K562 (cell line): Measurements from ENCODE around the gene PILRA. TPM values are rescaled to one million over a fixed set of nuclear protein-coding genes. Genes with fewer than 3 reads are reported as not detected.

Source experiments
- CHD1 ChIP-seq: fragments of 200-600 bp; sonication (generic); IDR thresholded peaks from one replicate; pipeline ENCODE4 v1.6.1; 2012; ENCODE audit warnings: mild to moderate bottlenecking, moderate library complexity, low read length, inconsistent platforms
- E2F6 ChIP-seq, 2 experiments: IDR thresholded peaks; 2 replicates each; pipeline ENCODE4 v1.6.1; 2011; ENCODE audit warnings: borderline replicate concordance in 1 of 2, control low read depth in 1 of 2, low read depth in 1 of 2, low read length in 1 of 2, mild to moderate bottlenecking in 1 of 2, mixed read lengths in 1 of 2, moderate library complexity in 1 of 2; ENCODE audit not compliant: insufficient read depth in 1 of 2, insufficient read length in 1 of 2, poor library complexity in 1 of 2, severe bottlenecking in 1 of 2; ENCODE audit errors: extremely low read depth in 1 of 2
- FOXA3 ChIP-seq, 2 experiments: fragments of 450-650 bp in 1 of 2; sonication (generic) in 1 of 2; formaldehyde crosslinking; IDR thresholded peaks in 1 of 2; conservative IDR thresholded peaks in 1 of 2; 2 replicates each; pipeline versions ENCODE4 v1.4.0 to v1.8.0; 2020 to 2022; ENCODE audit warnings: mild to moderate bottlenecking in 2 of 2, missing genetic modification reagents in 1 of 2
- FUS ChIP-seq: fragments of 200-400 bp; formaldehyde crosslinking; optimal IDR thresholded peaks from 2 replicates; pipeline ENCODE3; 2017; ENCODE audit warnings: low read depth, low read length
- HDAC8 ChIP-seq: fragments of 450-650 bp; IDR thresholded peaks from 2 replicates; pipeline ENCODE4 v1.6.1; 2016; ENCODE audit warnings: mild to moderate bottlenecking, missing genetic modification characterization, moderate library complexity, missing compliant biosample characterization
- HNRNPL ChIP-seq: fragments of 200-400 bp; formaldehyde crosslinking; IDR thresholded peaks from 2 replicates; pipeline ENCODE4 v1.6.1; 2017; ENCODE audit warnings: low read depth, mild to moderate bottlenecking, low read length
- MTA3 ChIP-seq: fragments of 450-650 bp; formaldehyde crosslinking; IDR thresholded peaks from 2 replicates; pipeline ENCODE4 v1.6.1; 2017; ENCODE audit warnings: mild to moderate bottlenecking, borderline replicate concordance
- MYC ChIP-seq, 2 experiments: fragments of 250-450 bp in 1 of 2; sonication (Bioruptor Pico) in 1 of 2; IDR thresholded peaks; 2 replicates each; pipeline versions ENCODE4 v1.5.1 to v1.6.1; 2012 to 2021; ENCODE audit warnings: low read depth in 2 of 2, borderline replicate concordance in 1 of 2, improper control_type of control experiment in 1 of 2, low read length in 1 of 2, mild to moderate bottlenecking in 1 of 2, moderate library complexity in 1 of 2
- NCOR1 ChIP-seq: fragments of 450-650 bp; IDR thresholded peaks from 2 replicates; pipeline ENCODE4 v1.6.1; 2016; ENCODE audit warnings: mild to moderate bottlenecking, moderate library complexity
- NELFE ChIP-seq: IDR thresholded peaks from 2 replicates; pipeline ENCODE4 v1.6.1; 2011; ENCODE audit warnings: mild to moderate bottlenecking; ENCODE audit not compliant: insufficient read depth, insufficient read length
- NEUROD1 ChIP-seq: fragments of 150-350 bp; IDR thresholded peaks from 2 replicates; pipeline ENCODE4 v1.6.1; 2014; ENCODE audit warnings: borderline replicate concordance, low read length, low read depth; ENCODE audit not compliant: partially characterized antibody
- PCBP1 ChIP-seq: fragments of 200-400 bp; formaldehyde crosslinking; IDR thresholded peaks from 2 replicates; pipeline ENCODE4 v1.6.1; 2018; ENCODE audit warnings: mild to moderate bottlenecking, low read depth, low read length; ENCODE audit not compliant: poor library complexity, severe bottlenecking
- RCOR1 ChIP-seq, 2 experiments: IDR thresholded peaks; 2 replicates each; pipeline ENCODE4 v1.6.1; 2012; ENCODE audit warnings: low read depth in 2 of 2, low read length in 2 of 2, borderline replicate concordance in 1 of 2, improper control_type of control experiment in 1 of 2
- SMAD1 ChIP-seq: fragments of 150-350 bp; IDR thresholded peaks from 2 replicates; pipeline ENCODE4 v1.6.1; 2014; ENCODE audit warnings: low read length, low read depth; ENCODE audit not compliant: partially characterized antibody
- USF1 ChIP-seq: sonication (generic); formaldehyde crosslinking; IDR thresholded peaks from 2 replicates; pipeline ENCODE4 v1.9.0; 2022; ENCODE audit warnings: mild to moderate bottlenecking, missing genetic modification reagents
- ZFX ChIP-seq: sonication (generic); formaldehyde crosslinking; IDR thresholded peaks from 2 replicates; pipeline ENCODE4 v1.8.0; 2022; ENCODE audit warnings: mild to moderate bottlenecking, missing genetic modification reagents, moderate library complexity
- ZNF212 ChIP-seq: fragments of 450-650 bp; formaldehyde crosslinking; IDR thresholded peaks from 2 replicates; pipeline ENCODE4 v1.4.0; 2020; ENCODE audit warnings: mild to moderate bottlenecking
- ZNF609 ChIP-seq: sonication (generic); formaldehyde crosslinking; IDR thresholded peaks from 2 replicates; pipeline ENCODE4 v1.8.1; 2023; ENCODE audit warnings: missing genetic modification reagents, mild to moderate bottlenecking, borderline replicate concordance
- polyA plus RNA-seq, 8 experiments: library from polyadenylated mRNA; depleted of rRNA in 4 of 8; stranded (reverse) in 5 of 8; unstranded in 3 of 8; fragments of >200 nt; fragmentation: Nextera tagmentation in 2 of 8; fragmentation: Illumina TruSeq in 1 of 8; extraction: Ambion mirVana in 2 of 8; extraction: Trizol in 1 of 8; gene quantifications; 2 replicates each; pipeline versions ENCODE4 v1.2.1 to v1.2.3, GENCODE V29; 2011 to 2014; ENCODE audit warnings: inconsistent platforms in 1 of 8, missing spikeins in 1 of 8
- total RNA-seq, 7 experiments: library from RNA; depleted of rRNA in 6 of 7; stranded (reverse); fragments of >200 nt in 6 of 7; fragmentation: Illumina TruSeq in 2 of 7; extraction: Trizol in 2 of 7; gene quantifications; 2 replicates each; pipeline versions ENCODE4 v1.2.1 to v1.2.3, GENCODE V29; 2011 to 2021; ENCODE audit warnings: low replicate concordance in 1 of 7

PILRA gene
- total and polyA plus RNA-seq, 9 of the 15 experiments (the other 6 are each of a cell fraction or from before 2014, with no cell fraction given): 0.13 to 1.8 (median 0.62) TPM

GRCh38 chr7:100429637-100430492 is 56.6 kb downstream of the PILRA start, which contains the start of gene MEPCE (continued):
- TF ChIP-seq HDAC8: no peak
- TF ChIP-seq PCBP1: peak; percentile 88
- peak; percentile 51; the same call in 1 of the 2 replicates for TF ChIP-seq ZNF212 (CRISPR knock-in tag)
- TF ChIP-seq USF1: 0 out of 2 replicates have a peak, but pooled peaks have one; percentile 19
- peak in 1 of 2 experiments; percentile 61; a peak in 1 of 4 replicates for TF ChIP-seq FOXA3 (CRISPR knock-in tag; conservative IDR thresholded peaks at IDR 0.05 in 1 of 2, IDR thresholded peaks at IDR 0.05 in 1 of 2)
- TF ChIP-seq ZFX (CRISPR knock-in tag): peak; percentile 78
- TF ChIP-seq SMAD1: peak; percentile 49
- peak; percentile 95 for TF ChIP-seq FUS
- TF ChIP-seq HNRNPL: peak; percentile 27; the same call in 1 of the 2 replicates
- 0 out of 2 replicates have a peak, but pooled peaks have one; percentile 26 for TF ChIP-seq ZNF609 (CRISPR knock-in tag)
- TF ChIP-seq E2F6 (IDR thresholded peaks at IDR 0.05; ENCODE audit: borderline replicate concordance in 1 of 2, extremely low read depth in 1 of 2, insufficient read depth in 1 of 2, insufficient read length in 1 of 2, low read depth in 1 of 2, low read length in 1 of 2, poor library complexity in 1 of 2, severe bottlenecking in 1 of 2): peak; percentile 3 to 73
- TF ChIP-seq NEUROD1: peak; percentile 23
- no peak for TF ChIP-seq NELFE
- no peak for TF ChIP-seq MYC (IDR thresholded peaks at IDR 0.05; ENCODE audit: low read depth, low read length)
- peak; percentile 92 for TF ChIP-seq MYC (CRISPR knock-in tag; IDR thresholded peaks at IDR 0.05; ENCODE audit: borderline replicate concordance, low read depth)
- peak; percentile 98 for TF ChIP-seq CHD1
- TF ChIP-seq MTA3: peak; percentile 55; the same call in 1 of the 2 replicates
- TF ChIP-seq RCOR1 (IDR thresholded peaks at IDR 0.05; ENCODE audit: borderline replicate concordance in 1 of 2, low read depth in 2 of 2, low read length in 2 of 2): no peak; a peak in 1 of 4 replicates
- TF ChIP-seq NCOR1: peak; percentile 57
